SU-DHL-6 (cell line): ENCODE data around the gene DAPK3.

Source experiments
- H2AFZ ChIP-seq: fragments of 200-600 bp; sonication (generic); 2 replicates; pipeline ENCODE4 v1.6.1; 2014; ENCODE audit warnings: low read depth, mild to moderate bottlenecking, moderate library complexity, mixed read lengths, antibody characterized with exemption, low read length; ENCODE audit not compliant: severe bottlenecking
- H3F3A ChIP-seq: fragments of 200-600 bp; shearing (Covaris generic); 2 replicates; pipeline ENCODE4 v1.6.0; 2016; ENCODE audit warnings: antibody characterized with exemption, mild to moderate bottlenecking; ENCODE audit not compliant: insufficient read depth
- H3K27ac ChIP-seq: fragments of 200-600 bp; sonication (generic); 2 replicates; pipeline ENCODE4 v1.5.1; 2016; ENCODE audit warnings: low read depth, mild to moderate bottlenecking, low read length, moderate library complexity, mixed read lengths
- H3K27me3 ChIP-seq: fragments of 200-600 bp; sonication (generic), shearing (Covaris generic); 2 replicates; pipeline ENCODE4 v1.6.0; 2014; ENCODE audit warnings: mild to moderate bottlenecking, low read length
- H3K36me3 ChIP-seq: fragments of 200-600 bp; sonication (generic); 2 replicates; pipeline ENCODE4 v1.6.1; 2014; ENCODE audit warnings: mild to moderate bottlenecking, low read length, mixed read lengths
- H3K4me2 ChIP-seq: fragments of 300-600, 200-600 bp; shearing (Covaris generic), sonication (generic); 2 replicates; pipeline ENCODE4 v1.6.0; 2014; ENCODE audit warnings: low read length, low read depth, mild to moderate bottlenecking; ENCODE audit not compliant: poor library complexity, severe bottlenecking
- H3K4me3 ChIP-seq: fragments of 200-600 bp; sonication (generic); 2 replicates; pipeline ENCODE4 v1.5.1; 2014; ENCODE audit warnings: antibody characterized with exemption, low read length, mild to moderate bottlenecking, mixed read lengths; ENCODE audit not compliant: insufficient read depth, poor library complexity, severe bottlenecking
- H3K79me2 ChIP-seq: fragments of 200-600 bp; sonication (generic); 2 replicates; pipeline ENCODE4 v1.6.1; 2014; ENCODE audit warnings: mild to moderate bottlenecking, low read length, moderate library complexity; ENCODE audit not compliant: insufficient read depth
- H3K9ac ChIP-seq: fragments of 200-600 bp; sonication (generic); 2 replicates; pipeline ENCODE4 v1.7.0; 2014; ENCODE audit warnings: mild to moderate bottlenecking, low read length
- H3K9me2 ChIP-seq: fragments of 200-600 bp; sonication (generic); replicated peaks from 2 replicates; pipeline ENCODE4 v1.6.1; 2014; ENCODE audit warnings: low read length; ENCODE audit not compliant: insufficient read depth
- H3K9me3 ChIP-seq: fragments of 200-600 bp; sonication (generic); 2 replicates; pipeline ENCODE4 v1.6.1; 2014; ENCODE audit warnings: low read length, mixed read lengths; ENCODE audit not compliant: insufficient read depth
- H4K20me1 ChIP-seq: fragments of 200-600 bp; sonication (generic); 2 replicates; pipeline ENCODE4 v1.6.1; 2014; ENCODE audit warnings: low read depth, mild to moderate bottlenecking, antibody characterized with exemption, low read length, moderate library complexity, mixed read lengths
- CTCF ChIP-seq: fragments of 200-600 bp; sonication (generic); IDR thresholded peaks from one replicate; pipeline ENCODE4 v1.5.1; 2017; ENCODE audit warnings: antibody characterized with exemption, mild to moderate bottlenecking, low read length, moderate library complexity; ENCODE audit not compliant: insufficient read depth, poor library complexity, severe bottlenecking
- EZH2phosphoT487 ChIP-seq: fragments of 200-600 bp; sonication (generic), shearing (Covaris generic); conservative IDR thresholded peaks from 2 replicates; pipeline ENCODE4 v1.6.1; 2018; ENCODE audit warnings: mild to moderate bottlenecking, antibody characterized with exemption, low read length, moderate library complexity, mixed read lengths

The DAPK3 gene

DNA sequence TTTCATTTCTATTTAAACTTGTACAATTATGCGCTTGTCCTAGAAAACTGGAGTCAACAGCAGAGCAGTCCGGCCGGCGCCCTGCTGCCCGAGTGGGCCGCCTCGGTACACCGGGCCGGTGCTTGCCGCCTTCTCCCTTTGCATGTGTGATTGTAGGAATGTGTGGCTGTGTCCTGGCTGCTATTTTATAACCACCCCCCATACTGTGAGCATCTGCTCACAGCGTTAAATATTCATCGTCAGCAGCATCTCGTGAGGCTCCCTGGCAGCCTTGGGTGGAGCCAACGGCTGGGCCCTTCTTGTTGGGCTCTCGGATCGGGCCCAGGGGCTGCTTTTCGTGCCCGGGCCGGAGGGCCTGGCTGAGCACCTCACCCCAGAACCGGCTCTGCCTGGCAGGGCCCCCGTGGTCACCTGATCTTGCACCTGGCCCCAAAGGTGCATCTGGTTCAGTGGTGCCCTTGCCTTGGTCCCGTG, 47.3 kb upstream of the DAPK3 start:
- Histone ChIP-seq H3K27ac (no peak overlapping the region), H3K4me3 (no peak overlapping the region), H3K79me2 (peaks cover 27% of the 10 kb centered on the region; the same call in 1 of the 2 replicates), H3F3A (no peaks in the 10 kb centered on the region), H2AFZ (no peak overlapping the region), H3K4me2 (no peak overlapping the region), H3K9ac (no peak overlapping the region), H3K9me3 (no peaks in the 10 kb centered on the region), H3K9me2 (no peaks in the 10 kb centered on the region), H4K20me1 (no peaks in the 10 kb centered on the region), H3K27me3 (no peaks in the 10 kb centered on the region), H3K36me3 (no peaks in the 10 kb centered on the region)
- no peak for TF ChIP-seq CTCF
- TF ChIP-seq EZH2phosphoT487 = no peak

- H2AFZ ChIP-seq = no peak overlapping the region
- H3K27me3 ChIP-seq = no peaks in the 10 kb centered on the region
- H4K20me1 ChIP-seq = no peaks in the 10 kb centered on the region
- no peak overlapping the region for H3K4me2 ChIP-seq
- no peaks in the 10 kb centered on the region for H3K36me3 ChIP-seq
- H3F3A ChIP-seq = no peaks in the 10 kb centered on the region
- H3K27ac ChIP-seq = no peak overlapping the region
- no peak overlapping the region for H3K9ac ChIP-seq
- no peak overlapping the region for H3K4me3 ChIP-seq
- TF ChIP-seq CTCF (no peak), EZH2phosphoT487 (no peak)
- peaks cover 27% of the 10 kb centered on the region; the same call in 1 of the 2 replicates for H3K79me2 ChIP-seq
- no peaks in the 10 kb centered on the region for H3K9me2 ChIP-seq
- H3K9me3 ChIP-seq = no peaks in the 10 kb centered on the region
These were observed 46.2 kb upstream of the DAPK3 start for GRCh38 chr19:4016903-4017638.

DNA sequence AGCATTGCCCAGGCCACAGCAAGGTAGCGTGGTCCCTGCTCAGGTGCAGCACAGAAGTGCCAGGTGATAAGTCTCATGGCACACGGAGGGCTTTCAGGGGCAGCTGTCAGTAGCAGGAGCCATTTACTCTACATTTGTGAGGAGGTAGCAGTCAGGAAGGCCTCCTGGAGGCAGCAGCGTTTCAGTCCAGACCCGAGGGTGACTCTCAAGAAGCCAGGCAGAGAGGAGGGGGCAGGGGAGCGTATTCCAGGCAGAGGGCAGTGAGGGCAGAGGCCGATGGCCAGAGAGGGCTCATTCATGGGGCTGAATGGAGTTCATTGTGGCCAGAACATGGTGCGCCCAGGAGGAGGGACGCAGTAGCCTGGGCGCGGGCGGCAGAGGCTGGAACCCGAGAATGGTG, 45.6 kb upstream of the DAPK3 start:
- TF ChIP-seq EZH2phosphoT487 (no peak), CTCF (no peak)
- Histone ChIP-seq H3K4me3 (no peak overlapping the region), H3K4me2 (no peak overlapping the region), H3K9ac (no peak overlapping the region), H3F3A (no peaks in the 10 kb centered on the region), H3K27ac (no peak overlapping the region), H3K36me3 (no peaks in the 10 kb centered on the region), H3K9me3 (no peaks in the 10 kb centered on the region), H2AFZ (no peak overlapping the region), H3K9me2 (no peaks in the 10 kb centered on the region), H3K79me2 (peaks cover 27% of the 10 kb centered on the region; the same call in 1 of the 2 replicates), H3K27me3 (no peaks in the 10 kb centered on the region), H4K20me1 (no peaks in the 10 kb centered on the region)
